Measurements from ENCODE around the gene PDSS2.

Gene PDSS2

DNA sequence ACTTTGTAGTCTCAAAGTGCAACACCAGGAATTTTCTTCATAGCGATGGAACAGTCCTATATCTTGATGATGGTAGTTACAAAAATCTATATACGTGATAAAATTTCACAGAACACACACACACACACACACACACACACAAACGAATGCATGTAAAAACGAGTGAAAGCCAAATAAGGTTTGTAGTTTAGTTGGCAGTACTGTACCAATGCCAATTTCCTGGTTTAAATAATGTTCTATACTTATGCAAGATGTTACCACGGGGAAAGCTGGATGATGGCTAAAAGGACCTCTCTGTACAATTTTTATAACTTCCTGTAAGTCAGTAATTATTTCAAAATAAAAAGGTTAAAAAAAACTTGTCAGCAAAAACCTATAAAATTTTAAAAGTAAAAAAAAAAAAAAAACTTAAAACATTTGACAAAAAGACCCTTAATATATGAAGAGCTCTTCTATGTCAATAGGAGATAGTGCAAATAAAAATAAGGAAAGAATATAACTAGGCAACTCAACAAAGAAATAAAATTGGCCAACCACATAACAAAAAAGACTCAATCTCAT lies 37.6 kb downstream of the PDSS2 start:
- Histone ChIP-seq H3K4me3 (ENCODE audit: low read depth in 1 of 2, low read length in 2 of 2) (no peak overlapping the region), H3K36me3 (ENCODE audit: insufficient read depth, low read length) (peaks cover 5% of the 10 kb centered on the region; the same call in 1 of the 2 replicates), H3K27me3 (ENCODE audit: insufficient read depth, low read length, poor library complexity) (no peaks in the 10 kb centered on the region), H4K20me1 (ENCODE audit: insufficient read depth, low read length) (no peaks in the 10 kb centered on the region), H3K27ac (ENCODE audit: low read length) (no peak overlapping the region), H3K4me2 (ENCODE audit: insufficient read depth, low read length) (no peak overlapping the region), H3K4me1 (ENCODE audit: insufficient read depth, low read length) (no peaks in the 10 kb centered on the region), H2AFZ (ENCODE audit: low read depth, low read length) (no peak overlapping the region), H3K79me2 (ENCODE audit: insufficient read depth, low read length) (peaks cover 13% of the 10 kb centered on the region; the same call in 1 of the 2 replicates), H3K9ac (ENCODE audit: low read depth, low read length) (no peak overlapping the region), H3K9me3 (ENCODE audit: insufficient read depth, low read length, severe bottlenecking) (peaks cover 9% of the 10 kb centered on the region)
- ATAC-seq (ENCODE audit: insufficient read depth, low read depth) (no peak), DNase-seq (no peak)
- TF ChIP-seq CTCF (IDR thresholded peaks at IDR 0.05; ENCODE audit: borderline replicate concordance, extremely low read depth, low read length, poor library complexity, severe bottlenecking) (no peak), EZH2 (IDR thresholded peaks at IDR 0.05; ENCODE audit: borderline replicate concordance, low read depth, low read length, severe bottlenecking) (no peak)

- no peaks in the 10 kb centered on the region for H3K27me3 ChIP-seq (ENCODE audit: insufficient read depth, low read length, poor library complexity)
- ATAC-seq (ENCODE audit: insufficient read depth, low read depth) (no peak), DNase-seq (no peak)
- H3K79me2 ChIP-seq (ENCODE audit: insufficient read depth, low read length): peaks cover 9% of the 10 kb centered on the region; the same call in 1 of the 2 replicates
- no peaks in the 10 kb centered on the region for H4K20me1 ChIP-seq (ENCODE audit: insufficient read depth, low read length)
- H3K4me3 ChIP-seq (ENCODE audit: low read depth in 1 of 2, low read length in 2 of 2): no peak overlapping the region
- H3K27ac ChIP-seq (ENCODE audit: low read length): no peak overlapping the region
- H2AFZ ChIP-seq (ENCODE audit: low read depth, low read length): no peak overlapping the region
- TF ChIP-seq CTCF (IDR thresholded peaks at IDR 0.05; ENCODE audit: borderline replicate concordance, extremely low read depth, low read length, poor library complexity, severe bottlenecking): no peak
- TF ChIP-seq EZH2 (IDR thresholded peaks at IDR 0.05; ENCODE audit: borderline replicate concordance, low read depth, low read length, severe bottlenecking): no peak
- no peaks in the 10 kb centered on the region for H3K4me1 ChIP-seq (ENCODE audit: insufficient read depth, low read length)
- H3K9me3 ChIP-seq (ENCODE audit: insufficient read depth, low read length, severe bottlenecking): no peaks in the 10 kb centered on the region
- no peak overlapping the region for H3K4me2 ChIP-seq (ENCODE audit: insufficient read depth, low read length)
- no peak overlapping the region for H3K9ac ChIP-seq (ENCODE audit: low read depth, low read length)
- H3K36me3 ChIP-seq (ENCODE audit: insufficient read depth, low read length): no peaks in the 10 kb centered on the region
Measured at GRCh38 chr6:107419733-107420132, 39.6 kb downstream of the PDSS2 start.

GRCh38 chr6:107418118-107418517 lies 41.2 kb downstream of the PDSS2 start:
- peak; percentile 53 for TF ChIP-seq CTCF (IDR thresholded peaks at IDR 0.05; ENCODE audit: borderline replicate concordance, extremely low read depth, low read length, poor library complexity, severe bottlenecking)
- no peak for TF ChIP-seq EZH2 (IDR thresholded peaks at IDR 0.05; ENCODE audit: borderline replicate concordance, low read depth, low read length, severe bottlenecking)
- DNase-seq (no peak), ATAC-seq (ENCODE audit: insufficient read depth, low read depth) (peak; percentile 49; the same call in 1 of the 3 replicates)

More at GRCh38 chr6:107418118-107418517, 41.2 kb downstream of the PDSS2 start:
- Histone ChIP-seq H3K79me2 (ENCODE audit: insufficient read depth, low read length) (peaks cover 9% of the 10 kb centered on the region; the same call in 1 of the 2 replicates), H3K4me2 (ENCODE audit: insufficient read depth, low read length) (no peak overlapping the region), H2AFZ (ENCODE audit: low read depth, low read length) (no peak overlapping the region), H3K9me3 (ENCODE audit: insufficient read depth, low read length, severe bottlenecking) (no peaks in the 10 kb centered on the region), H3K4me3 (ENCODE audit: low read depth in 1 of 2, low read length in 2 of 2) (no peak overlapping the region), H4K20me1 (ENCODE audit: insufficient read depth, low read length) (no peaks in the 10 kb centered on the region), H3K27ac (ENCODE audit: low read length) (no peak overlapping the region), H3K36me3 (ENCODE audit: insufficient read depth, low read length) (no peaks in the 10 kb centered on the region), H3K9ac (ENCODE audit: low read depth, low read length) (no peak overlapping the region), H3K4me1 (ENCODE audit: insufficient read depth, low read length) (no peaks in the 10 kb centered on the region), H3K27me3 (ENCODE audit: insufficient read depth, low read length, poor library complexity) (no peaks in the 10 kb centered on the region)
